Coronary artery (tissue), 2 donors: ENCODE measurements around the gene MAGI2.

Experiments used
- DNase-seq: peaks from one replicate; pipeline ENCODE4 v3.0.0-alpha.2; 2017; ENCODE audit warnings: low spot score
- H3K27ac ChIP-seq, 2 donors: fragments of 200-600 bp; sonication (generic); one replicate each; pipeline ENCODE4 v1.5.1; 2016 to 2019
- H3K4me3 ChIP-seq: fragments of 200-600 bp; sonication (generic); 2 replicates; pipeline ENCODE4 v1.5.1; 2016; ENCODE audit warnings: mild to moderate bottlenecking, moderate library complexity
- CTCF ChIP-seq: fragments of 200-600 bp; sonication (generic); IDR thresholded peaks from one replicate; pipeline ENCODE4 v1.5.1; 2019; ENCODE audit warnings: antibody characterized with exemption

The MAGI2 gene

GRCh38 chr7:78489476-78490240 lies 963.8 kb downstream of the MAGI2 start:
- peak overlapping the region; percentile 21 to 53 for H3K27ac ChIP-seq
- DNase-seq = no peak
- H3K4me3 ChIP-seq = peak overlapping the region; percentile 63
- TF ChIP-seq CTCF = no peak

- H3K4me3 ChIP-seq = peak overlapping the region; percentile 23
- no peak for TF ChIP-seq CTCF
- H3K27ac ChIP-seq = peak overlapping the region in 1 of 2 donors; percentile 3
- no peak for DNase-seq
Observed at GRCh38 chr7:78487464-78487863, 966.0 kb downstream of the MAGI2 start.

GRCh38 chr7:78479348-78479747 lies 974.1 kb downstream of the MAGI2 start:
- H3K27ac ChIP-seq = peak overlapping the region; percentile 49 to 80

GRCh38 chr7:78476851-78477405 lies 976.5 kb downstream of the MAGI2 start:
- peak overlapping the region in 1 of 2 donors; percentile 13 for H3K27ac ChIP-seq
- DNase-seq = no peak
- H3K4me3 ChIP-seq = no peak overlapping the region
- TF ChIP-seq CTCF = no peak

More at GRCh38 chr7:78479348-78479747, 974.1 kb downstream of the MAGI2 start:
- DNase-seq = no peak
- no peak for TF ChIP-seq CTCF
- no peak overlapping the region for H3K4me3 ChIP-seq

- Histone ChIP-seq H3K4me3 (no peak overlapping the region), H3K27ac (no peak overlapping the region)
- TF ChIP-seq CTCF = no peak
- DNase-seq = no peak
Observed at GRCh38 chr7:78473571-78474301, 979.7 kb downstream of the MAGI2 start.

- no peak overlapping the region for H3K27ac ChIP-seq
- H3K4me3 ChIP-seq = no peak overlapping the region
- no peak for TF ChIP-seq CTCF
- DNase-seq = no peak
Observed at GRCh38 chr7:78473021-78473420, 980.4 kb downstream of the MAGI2 start.
